ENCODE results near the gene SLC44A3.

GRCh38 chr1:94856004-94856403 lies 35.8 kb downstream of the SLC44A3 start:
- TF ChIP-seq, protein P1, sequence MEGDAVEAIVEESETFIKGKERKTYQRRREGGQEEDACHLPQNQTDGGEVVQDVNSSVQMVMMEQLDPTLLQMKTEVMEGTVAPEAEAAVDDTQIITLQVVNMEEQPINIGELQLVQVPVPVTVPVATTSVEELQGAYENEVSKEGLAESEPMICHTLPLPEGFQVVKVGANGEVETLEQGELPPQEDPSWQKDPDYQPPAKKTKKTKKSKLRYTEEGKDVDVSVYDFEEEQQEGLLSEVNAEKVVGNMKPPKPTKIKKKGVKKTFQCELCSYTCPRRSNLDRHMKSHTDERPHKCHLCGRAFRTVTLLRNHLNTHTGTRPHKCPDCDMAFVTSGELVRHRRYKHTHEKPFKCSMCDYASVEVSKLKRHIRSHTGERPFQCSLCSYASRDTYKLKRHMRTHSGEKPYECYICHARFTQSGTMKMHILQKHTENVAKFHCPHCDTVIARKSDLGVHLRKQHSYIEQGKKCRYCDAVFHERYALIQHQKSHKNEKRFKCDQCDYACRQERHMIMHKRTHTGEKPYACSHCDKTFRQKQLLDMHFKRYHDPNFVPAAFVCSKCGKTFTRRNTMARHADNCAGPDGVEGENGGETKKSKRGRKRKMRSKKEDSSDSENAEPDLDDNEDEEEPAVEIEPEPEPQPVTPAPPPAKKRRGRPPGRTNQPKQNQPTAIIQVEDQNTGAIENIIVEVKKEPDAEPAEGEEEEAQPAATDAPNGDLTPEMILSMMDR (IDR thresholded peaks at IDR 0.05; ENCODE audit: control extremely low read depth in 1 of 3, insufficient read depth in 1 of 3, low read depth in 1 of 3, low read length in 3 of 3) = no peak
- TF ChIP-seq SRF (IDR thresholded peaks at IDR 0.05; ENCODE audit: low read depth, low read length) (no peak), CHD2 (IDR thresholded peaks at IDR 0.05; ENCODE audit: low read length) (no peak), E2F6 (IDR thresholded peaks at IDR 0.05) (no peak), JUND (IDR thresholded peaks at IDR 0.05; ENCODE audit: low read length) (no peak), USF2 (IDR thresholded peaks at IDR 0.05; ENCODE audit: low read length) (no peak)
- TF ChIP-seq, protein P2, sequence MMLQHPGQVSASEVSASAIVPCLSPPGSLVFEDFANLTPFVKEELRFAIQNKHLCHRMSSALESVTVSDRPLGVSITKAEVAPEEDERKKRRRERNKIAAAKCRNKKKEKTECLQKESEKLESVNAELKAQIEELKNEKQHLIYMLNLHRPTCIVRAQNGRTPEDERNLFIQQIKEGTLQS (IDR thresholded peaks at IDR 0.05; ENCODE audit: insufficient read depth, low read depth, low read length) = no peak

All from H1 (cell line).